ENCODE data around the gene IQCH.

The IQCH gene

DNA sequence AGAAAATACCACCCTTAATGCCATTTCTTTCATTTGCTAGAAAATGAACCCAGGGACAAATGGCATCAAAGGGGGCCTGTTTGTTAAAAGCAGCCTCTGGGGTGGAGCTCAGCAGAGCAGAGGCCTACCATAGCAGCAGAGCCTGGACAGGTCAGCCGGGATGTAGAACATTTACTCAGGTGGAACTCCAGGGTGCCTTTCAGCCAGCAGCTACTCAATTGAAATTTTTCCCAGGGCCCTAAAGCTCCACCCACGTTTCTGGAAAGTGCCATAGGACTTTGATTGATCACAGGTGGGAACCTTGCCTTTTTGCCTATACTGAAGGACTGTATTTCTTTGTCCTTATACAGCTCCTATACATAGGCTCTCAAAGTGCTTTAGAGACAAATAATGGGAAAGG, 191.9 kb downstream of the IQCH start:
- TF ChIP-seq GATA2 (IDR thresholded peaks at IDR 0.05; ENCODE audit: low read depth, low read length) (no peak), GATA3 (IDR thresholded peaks at IDR 0.05; ENCODE audit: low read depth, low read length) (no peak)

DNA sequence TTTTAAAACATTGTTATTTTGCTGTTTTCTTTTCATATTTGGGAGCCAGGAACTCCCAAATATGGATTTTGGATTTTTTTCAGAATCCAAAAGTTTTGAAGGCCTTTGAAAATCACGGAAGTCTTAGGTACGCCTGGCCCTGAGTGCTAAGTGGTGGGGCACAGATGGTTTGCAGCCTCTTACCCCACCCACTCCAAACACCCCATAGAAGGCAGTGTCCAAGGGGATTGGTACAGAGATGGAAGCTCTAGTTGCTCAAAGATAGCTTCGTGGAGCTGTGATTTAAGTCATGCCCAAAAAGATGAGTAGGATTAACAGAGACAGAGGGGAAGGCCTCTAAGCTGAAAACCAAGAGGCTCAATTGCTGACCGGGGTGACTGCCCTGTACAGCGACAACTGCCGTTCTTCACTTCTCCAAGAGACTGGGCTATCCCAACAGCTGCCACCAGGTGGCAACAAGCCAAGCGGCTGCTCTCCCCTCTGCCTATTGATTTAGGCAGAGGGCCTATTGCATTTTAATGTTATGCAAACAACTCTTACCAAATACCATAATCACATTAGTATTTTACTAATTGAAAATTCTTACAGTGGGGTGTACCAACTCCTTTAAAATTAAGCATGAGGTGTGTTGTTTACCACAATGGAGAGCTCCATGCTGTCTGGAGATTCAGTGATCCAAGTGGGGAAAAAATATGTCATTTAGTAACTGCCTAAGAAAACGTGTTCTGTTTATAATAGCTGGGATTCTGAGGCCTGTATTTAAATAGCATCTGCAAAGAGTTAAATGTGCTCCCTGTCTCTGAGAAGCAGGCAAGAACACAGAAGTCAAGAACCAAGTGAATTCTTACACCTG, 202.3 kb downstream of the IQCH start:
- TF ChIP-seq GATA2 (IDR thresholded peaks at IDR 0.05; ENCODE audit: low read depth, low read length) (no peak), GATA3 (IDR thresholded peaks at IDR 0.05; ENCODE audit: low read depth, low read length) (no peak)

DNA sequence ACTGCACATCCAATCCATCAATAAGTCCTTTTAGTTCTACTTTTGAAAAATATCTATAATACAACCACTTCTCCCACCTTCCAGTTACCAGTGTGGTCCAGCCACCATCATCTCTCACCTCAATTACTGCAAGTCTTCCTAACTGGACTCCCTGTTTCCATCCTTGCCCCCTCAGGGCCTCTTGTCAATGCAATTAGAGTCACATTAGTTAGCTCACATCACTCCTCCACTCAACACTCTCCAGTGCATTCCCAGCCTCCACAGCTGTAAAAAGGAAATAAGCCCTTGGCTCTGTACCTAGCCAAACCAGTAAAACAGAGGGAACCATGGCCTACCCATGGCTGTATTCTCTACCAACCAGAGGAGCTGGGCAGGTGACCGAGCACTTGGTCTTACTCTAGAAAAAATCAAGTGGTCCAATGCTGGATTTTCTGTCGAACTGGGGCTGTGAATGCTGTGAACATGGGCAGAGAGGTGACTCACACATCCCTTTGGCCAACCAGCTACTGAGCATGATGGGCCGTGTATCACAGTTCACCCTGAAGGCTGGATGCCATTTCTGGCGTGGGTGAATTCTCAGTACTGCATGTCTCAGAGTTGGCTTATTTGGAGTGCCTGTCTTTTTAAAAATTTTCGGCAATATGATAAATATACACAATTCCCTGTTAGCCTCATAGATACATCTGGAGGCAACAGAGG, 203.9 kb downstream of the IQCH start:
- no peak for TF ChIP-seq GATA2 (IDR thresholded peaks at IDR 0.05; ENCODE audit: low read depth, low read length)
- no peak for TF ChIP-seq GATA3 (IDR thresholded peaks at IDR 0.05; ENCODE audit: low read depth, low read length)

DNA sequence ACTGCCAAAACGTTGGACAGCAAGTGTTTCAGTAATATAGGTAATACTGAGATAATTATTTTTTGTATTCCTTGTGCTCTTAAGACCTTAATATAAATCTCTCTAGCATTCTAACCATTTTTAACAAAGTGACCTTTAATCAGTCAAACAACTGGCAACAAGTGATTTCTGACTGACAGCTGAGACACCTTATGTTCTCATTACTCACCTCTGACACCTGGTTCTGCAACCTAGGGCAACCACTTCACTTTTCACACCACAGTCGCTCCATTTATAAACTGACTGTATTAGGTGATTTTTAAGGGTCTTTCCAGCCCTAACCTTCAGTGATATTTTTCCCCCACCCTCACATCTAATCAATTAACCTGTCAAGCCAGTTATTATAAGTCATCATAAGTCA, 205.9 kb downstream of the IQCH start:
- TF ChIP-seq GATA3 (IDR thresholded peaks at IDR 0.05; ENCODE audit: low read depth, low read length) (no peak), GATA2 (IDR thresholded peaks at IDR 0.05; ENCODE audit: low read depth, low read length) (no peak)

- TF ChIP-seq GATA2 (IDR thresholded peaks at IDR 0.05; ENCODE audit: low read depth, low read length) (no peak), GATA3 (IDR thresholded peaks at IDR 0.05; ENCODE audit: low read depth, low read length) (no peak)
Measured at GRCh38 chr15:67461735-67462134, 207.1 kb downstream of the IQCH start.

GRCh38 chr15:67462875-67463274, 208.3 kb downstream of the IQCH start:
- TF ChIP-seq GATA2 (IDR thresholded peaks at IDR 0.05; ENCODE audit: low read depth, low read length), result no peak
- TF ChIP-seq GATA3 (IDR thresholded peaks at IDR 0.05; ENCODE audit: low read depth, low read length), result no peak

DNA sequence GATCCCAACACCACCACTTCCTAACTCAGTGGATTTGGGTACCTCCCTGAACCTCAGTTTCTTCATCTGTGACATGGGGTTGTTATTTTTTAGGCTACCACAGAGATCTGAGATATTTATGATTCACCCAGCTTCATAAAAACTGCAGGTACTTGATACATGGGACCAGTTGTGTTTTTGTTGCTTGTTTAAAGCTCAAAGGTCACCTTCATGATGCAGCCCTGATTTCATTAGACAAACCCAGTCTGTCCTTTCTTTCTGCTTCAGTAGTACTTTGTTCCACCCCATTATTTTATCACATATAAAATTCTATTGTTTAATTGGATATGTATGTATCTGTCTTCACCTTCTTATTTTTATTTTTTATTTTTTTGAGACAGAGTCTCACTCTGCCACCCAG, 208.9 kb downstream of the IQCH start:
- no peak for TF ChIP-seq GATA3 (IDR thresholded peaks at IDR 0.05; ENCODE audit: low read depth, low read length)
- TF ChIP-seq GATA2 (IDR thresholded peaks at IDR 0.05; ENCODE audit: low read depth, low read length), result no peak

DNA sequence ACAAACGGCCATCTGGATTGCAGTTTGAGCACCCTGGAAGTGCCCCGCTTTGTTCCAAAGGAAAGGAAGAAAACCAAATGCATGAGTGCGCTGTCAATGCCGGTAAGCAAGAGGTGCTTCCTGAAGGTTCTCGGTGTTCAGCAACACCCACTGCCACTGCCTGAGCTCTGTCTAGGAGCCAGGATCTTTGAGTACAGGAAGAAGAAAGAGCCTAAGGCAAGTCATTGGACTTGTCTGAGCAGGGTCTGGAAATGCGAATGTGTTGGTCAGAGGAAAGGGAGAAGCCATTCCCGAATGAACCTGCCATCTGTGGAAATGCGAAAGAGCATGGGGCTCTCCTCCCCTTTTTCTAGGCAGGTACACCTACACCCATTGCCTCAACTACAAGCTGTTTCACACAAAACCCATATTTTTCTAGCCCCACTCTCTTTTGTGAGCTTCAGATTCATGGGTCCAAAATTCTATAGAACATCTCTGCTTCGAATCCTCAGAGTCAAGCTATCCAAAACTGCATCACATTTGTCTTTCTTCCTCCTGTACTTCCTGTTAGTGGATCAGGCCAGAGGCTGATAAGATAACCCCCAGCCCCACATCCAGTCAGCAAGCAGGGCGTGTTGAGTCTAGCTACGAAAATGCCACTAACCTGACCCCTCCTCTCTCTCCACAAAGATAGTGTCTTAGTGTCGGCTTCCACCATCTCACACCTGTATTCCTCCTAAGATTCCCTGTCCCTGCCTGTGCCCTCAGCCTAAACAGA, 210.8 kb downstream of the IQCH start:
- TF ChIP-seq GATA2 (IDR thresholded peaks at IDR 0.05; ENCODE audit: low read depth, low read length), result no peak
- no peak for TF ChIP-seq GATA3 (IDR thresholded peaks at IDR 0.05; ENCODE audit: low read depth, low read length)

- TF ChIP-seq GATA2 (IDR thresholded peaks at IDR 0.05; ENCODE audit: low read depth, low read length), result no peak
- TF ChIP-seq GATA3 (IDR thresholded peaks at IDR 0.05; ENCODE audit: low read depth, low read length), result no peak
Measured at GRCh38 chr15:67468416-67468815, 213.8 kb downstream of the IQCH start.

DNA sequence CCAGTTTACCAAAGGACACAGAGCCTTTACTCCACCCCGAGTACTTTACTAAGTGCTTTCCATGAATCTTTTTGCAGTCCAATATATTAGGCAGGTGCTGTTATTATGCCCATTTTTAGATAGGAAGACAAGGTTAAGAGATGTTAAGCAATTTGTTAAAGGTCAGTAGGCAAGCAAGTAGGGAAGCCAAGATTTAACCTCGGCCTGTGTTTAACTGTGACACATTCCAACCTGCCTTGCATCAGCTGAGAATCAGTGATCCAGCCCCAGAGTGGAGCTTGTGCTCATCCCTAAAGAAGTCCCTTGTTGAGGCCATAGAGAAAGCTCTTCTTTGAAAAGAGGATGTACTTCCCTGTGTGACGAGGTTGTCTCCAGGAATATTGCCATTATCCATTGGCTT, 215.1 kb downstream of the IQCH start:
- TF ChIP-seq GATA3 (IDR thresholded peaks at IDR 0.05; ENCODE audit: low read depth, low read length) (no peak), GATA2 (IDR thresholded peaks at IDR 0.05; ENCODE audit: low read depth, low read length) (no peak)

- TF ChIP-seq GATA3 (IDR thresholded peaks at IDR 0.05; ENCODE audit: low read depth, low read length) (no peak), GATA2 (IDR thresholded peaks at IDR 0.05; ENCODE audit: low read depth, low read length) (no peak)
Measured at GRCh38 chr15:67472957-67473356, 218.4 kb downstream of the IQCH start.

DNA sequence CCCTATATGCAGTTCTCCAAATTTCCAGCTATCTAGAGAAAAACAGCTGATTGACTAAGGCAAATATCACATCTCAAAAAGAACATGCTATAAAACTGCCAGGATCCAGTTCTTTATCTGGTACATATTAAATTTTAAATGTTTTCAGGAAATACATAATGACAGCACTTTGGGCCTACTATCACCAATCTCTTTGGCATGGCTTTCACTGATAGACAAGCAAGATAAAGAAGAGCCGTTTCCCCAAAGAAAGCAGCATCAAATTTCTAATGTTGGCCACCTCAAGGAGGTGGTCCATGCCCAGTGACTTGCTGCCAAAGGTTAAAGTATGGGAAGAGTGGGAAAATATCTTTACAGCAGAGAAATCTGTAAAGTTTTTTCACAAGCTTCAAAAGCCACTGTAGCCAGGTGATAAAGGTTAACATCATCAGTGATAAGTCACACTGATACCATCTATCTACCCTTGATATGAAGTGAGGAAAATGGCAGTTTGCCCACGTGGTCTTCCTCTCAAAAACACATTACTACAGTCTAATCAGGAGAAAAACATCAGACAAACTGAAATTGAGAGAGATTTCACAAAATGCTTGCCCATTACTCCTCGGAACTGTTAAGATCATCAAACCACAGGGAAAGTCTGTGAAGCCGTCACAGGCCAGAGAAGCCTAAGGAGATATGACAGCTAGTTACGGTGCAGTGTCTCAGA, 220.0 kb downstream of the IQCH start:
- peak; percentile 31; the same call in 1 of the 2 replicates for TF ChIP-seq GATA2 (IDR thresholded peaks at IDR 0.05; ENCODE audit: low read depth, low read length)
- TF ChIP-seq GATA3 (IDR thresholded peaks at IDR 0.05; ENCODE audit: low read depth, low read length), result 0 out of 2 replicates have a peak, but pooled peaks have one; percentile 38

DNA sequence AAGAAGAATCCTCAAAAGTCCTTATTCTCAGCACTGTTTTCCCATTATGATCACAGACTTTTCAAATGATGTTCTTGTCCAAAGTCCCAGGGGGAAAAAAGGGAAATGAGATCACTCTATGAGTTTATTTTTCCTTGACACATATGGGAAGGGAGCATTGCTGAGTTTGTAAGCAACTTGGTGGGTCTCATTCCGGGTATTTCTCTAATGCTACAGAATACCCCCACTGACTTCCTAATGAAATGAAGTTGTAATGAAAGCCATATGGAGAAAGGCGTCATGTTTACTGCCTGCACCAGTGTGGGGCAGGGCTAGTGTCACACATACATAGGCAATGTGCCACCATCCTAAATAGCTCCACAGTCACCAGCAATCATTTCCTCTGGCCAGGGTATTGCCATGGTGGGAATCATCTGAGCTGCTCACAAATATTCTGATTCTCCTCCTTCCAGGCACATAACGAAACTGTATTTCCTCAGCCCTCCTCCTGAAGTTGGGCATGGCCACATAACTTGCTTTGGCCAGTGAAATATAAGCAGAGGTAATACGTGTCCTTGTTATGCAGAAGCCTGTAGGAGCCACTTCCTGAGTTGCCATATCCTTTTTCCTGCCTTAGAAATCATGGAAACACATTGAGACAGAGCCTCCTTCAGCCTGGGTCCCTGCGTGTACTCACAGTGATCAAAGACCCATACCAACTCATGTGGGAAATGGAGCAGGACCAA, 225.4 kb downstream of the IQCH start:
- TF ChIP-seq GATA3 (IDR thresholded peaks at IDR 0.05; ENCODE audit: low read depth, low read length) (no peak), GATA2 (IDR thresholded peaks at IDR 0.05; ENCODE audit: low read depth, low read length) (no peak)

Data from SH-SY5Y (cell line).